ENCODE measurements around the gene SYNJ2.

SYNJ2 gene

DNA sequence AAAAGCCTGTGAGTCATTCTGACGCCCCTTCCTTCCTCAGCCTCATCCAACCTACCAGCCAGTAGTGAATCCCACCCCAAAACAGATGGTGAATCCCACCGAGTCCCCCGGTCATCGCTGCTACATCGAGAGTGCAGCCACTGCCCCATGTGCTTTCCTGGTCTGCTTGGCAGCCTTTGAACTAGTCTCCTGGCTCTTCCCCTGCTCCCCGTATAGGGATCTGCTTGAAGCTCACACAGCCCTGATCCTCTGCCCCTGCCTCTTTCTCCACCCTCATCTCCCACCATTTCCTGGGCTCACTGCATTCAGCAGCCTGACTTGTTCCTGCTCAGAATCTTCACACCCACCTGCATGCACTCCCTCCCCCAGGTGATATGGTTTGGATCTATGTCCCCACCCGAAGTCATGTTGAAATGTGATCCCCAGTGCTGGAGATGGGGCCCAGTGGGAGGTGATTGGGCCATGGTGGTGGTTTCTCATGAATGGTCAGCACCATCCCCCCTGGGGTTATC lies 14.6 kb downstream of the SYNJ2 start:
- no peak for DNase-seq (ENCODE audit: low read depth in 2 of 2)

DNA sequence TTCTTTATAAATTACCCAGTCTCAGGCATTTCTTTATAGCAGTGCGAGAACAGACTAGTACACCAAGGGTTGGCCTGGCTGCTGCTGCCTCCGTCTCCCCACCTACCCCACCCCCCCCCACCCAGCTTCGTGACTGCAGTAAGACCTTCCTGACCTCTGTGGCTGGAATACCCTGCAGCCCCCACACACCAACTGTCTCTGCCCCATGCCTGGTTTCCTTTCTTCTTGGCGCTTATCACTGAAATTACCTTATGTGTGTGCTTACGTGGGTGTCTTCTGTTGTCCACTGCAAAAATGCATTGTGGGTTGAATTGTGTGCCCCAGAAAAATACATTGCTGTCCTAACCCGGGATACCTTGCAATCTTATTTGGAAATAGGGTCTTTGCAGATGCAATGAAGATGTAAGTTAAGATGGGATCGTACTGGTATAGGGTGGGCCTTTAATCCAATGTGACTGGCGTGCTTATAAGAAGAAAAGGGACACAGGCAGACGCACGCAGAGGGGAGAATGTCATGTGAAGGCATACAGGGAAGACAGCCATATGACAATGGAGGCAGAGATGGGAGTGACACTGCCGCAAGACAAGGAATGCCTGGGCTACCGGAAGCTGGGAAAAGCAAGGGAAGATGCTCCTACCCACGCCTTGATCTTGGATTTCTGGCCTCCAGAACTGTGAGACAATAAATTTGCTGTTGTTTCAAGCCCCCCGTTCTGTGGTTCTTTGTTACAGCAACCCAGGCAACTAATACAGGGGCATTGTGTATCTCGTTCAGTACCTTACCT lies 15.4 kb downstream of the SYNJ2 start:
- DNase-seq (ENCODE audit: low read depth in 2 of 2) = no peak

DNA sequence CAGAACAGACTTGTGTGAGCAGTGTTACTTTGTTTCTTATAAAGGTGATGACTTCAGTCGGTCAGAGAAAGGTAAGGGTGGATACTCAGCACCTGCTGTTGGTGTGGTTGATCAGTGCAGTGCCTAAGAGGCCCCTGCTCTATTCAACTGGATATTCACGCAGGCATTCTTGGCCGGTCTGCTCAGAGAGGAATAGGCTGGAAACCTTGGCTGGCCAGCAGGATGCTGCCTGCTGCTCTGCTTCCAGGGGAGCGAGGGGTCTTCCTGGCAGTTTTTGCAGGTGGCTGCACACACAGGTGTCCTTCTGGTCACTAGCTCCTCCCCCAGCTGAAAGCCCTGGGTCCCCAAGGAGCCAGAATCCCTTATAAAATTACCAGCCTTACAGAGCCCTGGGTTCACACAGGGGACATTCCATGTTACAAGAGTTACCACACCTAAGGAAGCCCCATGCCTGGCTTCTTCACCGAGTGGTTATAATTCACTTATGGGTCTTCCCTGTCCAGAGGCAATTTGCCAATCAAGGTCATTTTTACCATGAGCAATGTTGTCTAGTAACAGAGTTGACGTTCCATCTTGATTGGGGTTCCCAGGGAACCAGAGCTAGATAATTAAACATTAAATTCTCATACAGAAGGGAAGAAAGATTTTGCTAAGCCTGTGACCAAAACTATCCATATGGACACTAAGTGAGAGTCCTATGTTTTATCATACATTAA lies 16.4 kb downstream of the SYNJ2 start:
- no peak for DNase-seq (ENCODE audit: low read depth in 2 of 2)

DNA sequence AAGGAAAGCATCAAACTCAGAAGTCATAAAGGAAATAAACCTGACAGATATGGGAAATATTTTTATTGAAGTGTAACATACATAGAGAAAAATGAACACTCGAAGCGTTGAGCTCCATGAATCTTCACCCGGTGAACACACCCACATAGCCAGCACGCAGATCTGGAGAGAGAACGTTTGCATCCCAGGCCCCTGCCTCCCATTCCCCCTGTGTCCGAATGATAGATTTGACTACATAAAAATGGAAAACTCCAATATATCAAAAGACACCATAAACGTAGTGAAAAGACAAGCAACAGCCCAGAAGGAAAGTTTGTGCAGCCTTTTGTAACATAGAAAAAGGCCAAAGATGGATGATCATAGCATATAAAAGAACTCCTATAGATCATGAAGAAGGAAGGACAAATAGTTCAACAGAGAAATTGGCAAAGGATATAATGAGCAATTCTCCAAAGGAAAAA lies 17.1 kb downstream of the SYNJ2 start:
- no peak for DNase-seq (ENCODE audit: low read depth in 2 of 2)

DNA sequence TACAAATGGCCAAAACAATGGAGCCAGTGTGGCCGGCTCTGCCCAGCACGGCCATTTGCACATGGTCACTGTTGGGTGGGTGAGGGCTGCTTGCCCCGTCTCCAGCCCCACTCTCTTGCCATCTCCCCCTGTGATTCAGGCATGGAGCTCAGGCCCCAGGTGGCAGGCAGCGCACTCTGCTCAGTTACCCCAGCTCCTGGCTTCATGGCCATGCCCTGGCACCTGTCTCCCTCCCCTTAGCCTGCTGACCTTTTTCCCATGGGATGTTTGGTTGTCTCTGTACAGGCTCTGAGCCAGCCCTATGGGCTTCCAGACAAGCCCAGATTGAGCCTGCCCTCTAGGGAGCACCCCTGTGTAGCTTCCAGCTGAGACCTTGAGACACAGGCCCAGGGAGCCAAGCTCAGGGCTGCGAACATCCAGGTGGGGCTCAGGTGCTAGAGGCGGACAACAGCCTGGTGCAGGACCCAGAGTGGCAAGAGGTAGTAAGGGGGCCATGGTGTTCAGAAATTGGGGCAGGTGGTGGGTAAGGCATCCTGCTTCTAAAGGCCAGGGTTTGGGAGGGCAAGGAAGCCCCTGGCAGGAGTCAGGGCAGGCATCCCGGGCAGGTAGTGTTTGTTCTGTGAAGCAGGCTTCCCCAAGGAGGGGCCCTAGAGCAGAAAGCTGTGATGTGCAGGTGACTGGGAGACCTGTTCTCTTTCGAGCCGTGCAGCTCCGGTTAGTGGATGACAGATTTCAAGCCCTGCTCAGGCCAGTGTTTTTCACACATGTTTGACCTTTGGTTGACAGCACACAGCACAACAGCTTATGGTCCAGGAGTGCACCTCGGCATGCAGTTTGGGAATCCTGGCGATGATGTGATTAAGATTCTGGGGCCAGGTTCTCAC lies 17.7 kb downstream of the SYNJ2 start:
- DNase-seq (ENCODE audit: low read depth in 2 of 2) = no peak

DNA sequence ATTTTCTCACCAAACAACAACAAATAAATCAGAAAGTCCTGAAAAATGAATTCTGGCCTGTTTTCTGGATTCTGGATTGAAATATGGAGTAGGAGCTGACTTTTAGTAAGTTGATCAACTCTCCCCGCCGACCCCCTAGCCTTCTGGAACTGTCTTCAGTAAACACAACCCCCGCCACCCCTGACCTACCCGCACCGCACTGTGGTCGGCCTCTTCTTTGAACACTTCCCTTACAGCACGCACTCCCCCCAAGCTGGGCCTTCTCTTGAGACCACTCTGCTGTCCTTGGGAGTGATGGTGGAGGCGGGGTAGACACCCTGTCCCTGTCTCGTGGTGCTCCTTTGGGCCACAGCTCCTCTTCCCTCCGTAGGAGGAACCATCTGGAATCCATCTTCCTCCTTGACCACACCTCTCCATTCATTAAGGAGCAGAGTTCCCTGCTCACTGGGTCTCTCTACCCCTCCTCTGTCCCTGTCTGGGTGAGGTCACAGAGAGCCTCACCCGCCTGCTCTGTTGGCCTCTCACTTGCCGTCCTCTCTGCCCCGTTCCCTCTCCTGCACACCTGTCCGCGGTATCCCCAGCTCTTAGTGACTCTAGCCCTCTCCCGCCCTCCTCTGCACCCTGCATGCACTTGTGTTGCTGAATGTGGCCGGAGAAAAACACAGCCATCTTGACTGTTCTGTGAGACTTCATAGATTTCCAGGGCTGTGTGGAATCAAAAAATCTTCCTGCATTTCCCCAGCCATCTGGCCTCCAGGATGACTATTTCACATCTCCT lies 19.1 kb downstream of the SYNJ2 start:
- no peak for DNase-seq (ENCODE audit: low read depth in 2 of 2)

DNA sequence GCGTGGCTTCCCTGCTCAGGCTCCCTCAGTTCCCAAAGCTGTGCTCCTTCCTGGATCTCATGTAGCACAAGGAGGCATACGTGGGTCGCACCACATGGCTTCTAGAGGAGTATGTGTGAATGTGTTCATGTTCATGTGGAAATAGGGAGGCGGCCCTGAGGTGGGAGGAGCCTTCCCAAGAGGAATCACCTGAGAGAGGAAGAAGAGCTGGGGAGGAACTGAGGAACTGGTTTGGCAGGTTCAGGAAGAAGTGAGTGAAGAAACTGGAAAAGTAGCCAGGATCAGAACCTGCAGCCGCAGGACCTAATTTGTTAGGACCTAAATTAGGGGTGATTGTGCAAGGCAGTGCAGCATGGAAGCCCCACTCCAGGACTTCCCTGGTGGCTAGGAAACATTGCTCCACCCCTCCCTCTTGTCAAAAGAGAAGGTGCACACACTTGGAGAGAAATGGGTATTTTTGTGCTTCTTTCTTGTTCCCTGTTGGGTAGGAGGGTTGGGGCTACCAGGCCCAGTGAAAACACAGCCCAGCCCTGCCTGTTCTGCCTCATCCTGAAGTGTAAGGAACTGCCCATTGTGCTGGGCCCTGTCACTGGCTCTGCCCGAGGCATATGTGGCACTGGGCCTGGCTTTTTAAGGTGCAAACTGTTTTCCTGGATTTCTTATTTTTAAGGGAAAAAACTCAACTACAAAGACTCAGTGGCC lies 20.7 kb downstream of the SYNJ2 start:
- DNase-seq (ENCODE audit: low read depth in 2 of 2) = no peak

DNA sequence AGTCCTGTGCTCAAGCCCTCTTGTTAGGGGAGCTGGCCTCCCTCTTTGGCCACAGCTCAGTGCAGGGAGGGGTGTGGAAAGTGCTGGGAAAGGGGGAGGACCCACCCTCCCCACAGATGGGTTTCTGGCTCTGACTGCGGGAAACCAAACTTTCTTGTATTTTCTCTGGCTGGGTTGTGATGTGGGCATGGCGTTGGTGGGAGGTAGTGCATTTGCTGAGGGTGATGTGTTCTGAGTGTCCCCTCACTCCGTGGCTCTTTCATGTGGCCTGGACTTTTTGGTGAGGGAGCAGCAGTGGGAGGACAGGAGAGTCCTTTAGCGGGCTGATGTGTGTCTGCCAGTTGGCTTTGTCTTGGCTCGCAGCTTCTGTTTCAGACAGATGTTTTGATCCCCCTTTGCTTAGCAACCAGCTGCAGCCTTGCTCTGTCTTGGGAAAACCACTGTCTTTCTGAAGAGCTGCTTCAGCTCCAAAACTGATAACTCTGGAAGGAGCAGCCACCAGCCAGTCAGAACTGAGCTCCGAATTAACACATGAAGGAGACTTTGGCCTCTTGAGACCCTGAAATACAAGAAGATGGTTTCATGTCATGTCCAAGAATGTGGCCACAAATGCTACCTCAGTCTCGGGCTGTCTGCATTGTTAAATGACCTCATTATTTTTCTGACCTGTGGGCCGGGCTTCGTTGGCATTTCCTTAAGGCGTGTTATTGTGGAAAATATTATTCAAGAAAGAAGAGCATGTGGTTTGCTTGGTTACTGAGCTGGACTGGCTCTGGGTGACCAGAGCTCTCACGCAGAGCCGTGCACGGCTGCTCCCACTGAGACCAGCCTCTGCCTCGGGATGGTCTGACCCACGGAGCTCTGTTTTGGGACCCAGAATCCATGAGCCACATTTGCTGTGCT lies 21.5 kb downstream of the SYNJ2 start:
- DNase-seq (ENCODE audit: low read depth in 2 of 2) = no peak

DNA sequence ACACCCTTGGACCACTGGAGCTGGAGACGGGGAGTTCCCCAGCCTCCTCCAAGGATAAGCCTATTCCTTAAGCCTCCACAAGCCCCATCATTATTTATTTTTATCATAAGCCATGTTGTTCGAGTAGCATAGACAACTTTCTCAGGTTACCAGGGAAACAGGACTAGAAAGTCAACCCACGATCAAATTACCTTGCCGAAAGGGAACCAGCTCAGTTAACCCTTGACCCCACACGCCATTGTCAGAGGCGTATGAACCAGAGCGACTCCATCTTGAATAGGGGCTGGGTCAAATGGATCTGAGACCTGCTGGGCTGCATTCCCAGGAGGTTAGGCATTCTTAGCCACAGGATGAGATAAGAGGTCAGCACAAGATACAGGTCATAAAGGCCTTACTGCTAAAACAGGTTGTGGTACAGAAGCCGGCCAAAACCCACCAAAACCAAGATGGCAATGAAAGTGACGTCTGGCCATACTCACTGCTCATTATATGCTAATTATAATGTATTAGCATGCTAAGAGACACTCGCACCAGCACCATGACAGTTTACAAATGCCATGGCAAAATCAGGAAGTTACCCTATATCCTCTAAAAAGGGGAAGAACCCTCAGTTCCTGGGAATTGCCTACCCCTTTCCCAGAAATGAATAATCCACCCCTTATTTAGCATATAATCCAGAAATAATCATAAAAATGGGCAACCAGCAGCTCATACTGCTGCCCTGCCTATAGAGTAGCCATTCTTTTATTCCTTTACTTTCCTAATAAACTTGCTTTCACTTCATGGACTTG lies 22.4 kb downstream of the SYNJ2 start:
- DNase-seq (ENCODE audit: low read depth in 2 of 2) = no peak

DNA sequence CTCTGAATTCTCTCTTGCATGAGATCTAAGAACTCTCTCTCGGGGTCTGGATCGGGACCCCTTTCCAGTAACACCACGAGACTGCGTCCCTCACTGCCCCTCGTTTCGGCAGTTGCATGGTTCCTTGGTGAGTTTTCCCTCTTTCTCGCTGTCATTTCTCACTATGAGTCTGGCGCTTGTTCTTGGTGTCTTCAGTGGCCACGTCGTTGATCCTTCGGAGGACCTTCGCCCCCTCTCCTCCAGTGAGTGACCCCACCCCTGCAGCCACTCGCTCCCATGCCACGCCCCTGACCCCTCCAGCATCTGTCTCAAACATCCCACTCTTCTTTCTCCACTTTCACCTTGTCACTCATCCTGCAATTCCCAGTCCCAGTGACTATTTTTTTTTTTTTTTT lies 23.0 kb downstream of the SYNJ2 start:
- DNase-seq (ENCODE audit: low read depth in 2 of 2) = no peak

DNA sequence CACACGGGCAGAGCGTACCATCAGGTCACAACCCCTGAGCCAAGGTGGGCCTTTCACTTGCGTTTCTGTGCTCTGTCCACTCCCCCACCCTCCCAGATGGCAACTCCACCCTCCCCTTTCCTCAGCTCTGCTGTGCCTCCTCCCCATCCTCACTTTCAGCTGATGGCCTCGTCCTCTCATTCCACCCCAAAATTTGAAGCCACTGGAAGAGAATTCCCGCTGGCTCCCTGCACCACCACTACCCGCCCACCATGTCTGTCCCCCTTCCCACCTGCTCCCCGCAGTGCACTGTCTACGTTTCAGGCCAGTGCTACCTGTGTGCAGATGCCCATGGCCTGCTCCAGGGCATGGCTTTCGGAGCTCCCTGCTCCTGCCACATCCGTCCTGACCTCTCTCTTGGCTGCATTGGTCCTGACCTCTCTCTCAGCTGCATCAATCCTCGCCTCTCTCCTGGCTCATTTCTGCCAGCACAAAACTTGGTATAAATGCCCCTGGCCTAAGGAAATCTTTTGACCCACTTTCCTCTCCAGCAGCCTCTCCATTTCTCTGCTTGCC lies 24.0 kb downstream of the SYNJ2 start:
- no peak for DNase-seq (ENCODE audit: low read depth in 2 of 2)

DNA sequence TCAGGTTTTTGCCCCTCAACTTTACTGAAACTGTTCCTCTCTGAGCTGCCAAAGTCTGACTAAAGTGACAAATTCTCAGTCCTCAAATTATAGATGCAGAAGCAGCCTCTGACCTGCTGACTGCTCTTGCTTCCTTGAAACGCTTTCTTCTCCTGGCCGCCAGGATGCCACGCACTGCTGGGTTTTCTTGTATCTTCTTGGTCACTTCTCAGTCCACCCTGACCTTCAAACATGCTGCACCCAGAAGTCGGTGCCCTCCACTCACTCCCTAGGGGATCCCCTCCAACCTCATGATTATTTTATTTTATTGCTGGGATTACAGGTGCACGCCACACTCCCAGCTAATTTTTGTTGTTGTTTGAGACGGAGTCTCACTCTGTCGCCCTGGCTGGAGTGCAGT lies 24.7 kb downstream of the SYNJ2 start:
- no peak for DNase-seq (ENCODE audit: low read depth in 2 of 2)

DNA sequence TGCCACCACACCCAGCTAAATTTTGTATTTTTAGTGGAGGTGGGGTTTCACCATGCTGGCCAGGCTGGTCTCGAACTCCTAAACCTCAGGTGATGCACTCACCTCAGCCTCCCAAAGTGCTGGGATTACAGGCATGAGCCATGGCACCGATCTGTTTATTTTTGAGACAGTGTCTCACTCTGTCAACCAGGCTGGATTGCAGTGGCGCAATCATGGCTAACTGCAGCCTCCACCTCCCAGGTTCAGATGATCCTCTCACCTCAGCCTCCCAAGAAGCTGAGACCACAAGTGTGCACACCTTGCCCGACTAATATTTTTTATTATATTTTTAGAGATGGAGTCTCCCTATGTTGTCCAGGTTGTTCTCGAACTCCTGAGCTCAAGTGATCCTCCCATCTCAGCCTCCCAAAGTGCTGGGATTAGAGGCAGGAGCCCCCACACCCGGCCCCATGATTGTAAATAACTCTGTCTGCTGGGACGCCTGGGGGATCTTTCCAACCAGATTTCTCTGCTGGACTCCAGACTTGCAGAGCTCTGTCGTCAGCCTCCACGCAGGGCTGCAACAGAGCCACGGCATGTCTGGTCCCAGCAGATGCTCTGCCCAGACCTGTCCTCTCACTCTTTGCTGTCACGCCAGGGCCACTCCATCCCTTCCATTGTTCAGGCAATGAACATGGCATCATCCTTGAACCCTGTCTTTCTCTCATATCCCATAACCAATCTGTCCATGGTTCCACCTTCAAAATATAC lies 25.3 kb downstream of the SYNJ2 start:
- DNase-seq (ENCODE audit: low read depth in 2 of 2) = no peak

DNA sequence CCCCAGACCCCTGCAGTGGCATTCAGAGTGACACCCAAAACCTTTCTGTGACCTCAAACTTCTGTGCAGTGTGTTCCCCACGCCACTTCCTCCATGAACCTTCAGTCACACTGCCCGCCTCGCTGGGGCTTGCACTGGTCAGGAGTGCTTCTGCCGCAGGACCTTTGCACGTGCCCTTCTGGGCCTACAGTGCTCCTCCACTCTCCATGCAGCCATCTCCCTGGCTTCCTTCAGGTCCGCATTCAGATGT lies 27.1 kb downstream of the SYNJ2 start:
- DNase-seq (ENCODE audit: low read depth in 2 of 2) = no peak

DNA sequence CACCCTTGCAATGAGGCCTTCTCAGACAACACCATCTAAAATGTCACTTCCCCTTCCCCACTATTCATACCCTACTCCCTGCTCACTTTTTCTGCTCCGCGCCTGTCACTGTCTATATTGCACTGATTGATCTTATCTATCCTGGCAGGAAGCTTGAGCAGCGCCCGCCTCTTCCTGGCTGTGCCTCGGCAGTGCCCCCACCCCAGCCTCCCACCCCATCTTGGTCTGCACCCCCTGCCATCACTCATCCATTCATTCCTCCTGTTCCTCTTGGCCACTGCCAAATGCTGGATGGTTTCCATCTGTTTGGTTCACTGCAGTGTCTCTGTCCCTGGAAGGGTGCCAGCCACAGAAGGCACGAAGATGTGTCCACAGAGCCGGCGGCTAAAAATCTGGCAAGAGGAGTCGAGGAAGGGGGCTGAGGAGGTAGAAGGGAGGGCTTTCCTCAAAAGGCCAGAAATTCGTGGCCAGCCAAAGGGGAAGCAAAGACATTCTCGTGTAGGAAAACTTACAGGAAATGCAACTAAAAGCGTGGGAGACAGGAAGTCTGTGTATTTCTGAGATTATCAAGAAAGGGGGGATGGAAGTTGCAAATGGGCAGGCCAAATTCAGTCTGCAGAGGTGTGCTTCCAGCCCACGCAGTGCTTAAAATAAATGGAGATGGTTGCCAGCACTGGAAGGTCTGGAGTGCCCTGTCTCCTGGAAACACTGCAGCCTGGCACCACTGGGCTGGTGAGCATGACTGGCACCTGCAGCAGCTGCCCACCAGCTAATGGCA lies 27.6 kb downstream of the SYNJ2 start:
- no peak for DNase-seq (ENCODE audit: low read depth in 2 of 2)

DNA sequence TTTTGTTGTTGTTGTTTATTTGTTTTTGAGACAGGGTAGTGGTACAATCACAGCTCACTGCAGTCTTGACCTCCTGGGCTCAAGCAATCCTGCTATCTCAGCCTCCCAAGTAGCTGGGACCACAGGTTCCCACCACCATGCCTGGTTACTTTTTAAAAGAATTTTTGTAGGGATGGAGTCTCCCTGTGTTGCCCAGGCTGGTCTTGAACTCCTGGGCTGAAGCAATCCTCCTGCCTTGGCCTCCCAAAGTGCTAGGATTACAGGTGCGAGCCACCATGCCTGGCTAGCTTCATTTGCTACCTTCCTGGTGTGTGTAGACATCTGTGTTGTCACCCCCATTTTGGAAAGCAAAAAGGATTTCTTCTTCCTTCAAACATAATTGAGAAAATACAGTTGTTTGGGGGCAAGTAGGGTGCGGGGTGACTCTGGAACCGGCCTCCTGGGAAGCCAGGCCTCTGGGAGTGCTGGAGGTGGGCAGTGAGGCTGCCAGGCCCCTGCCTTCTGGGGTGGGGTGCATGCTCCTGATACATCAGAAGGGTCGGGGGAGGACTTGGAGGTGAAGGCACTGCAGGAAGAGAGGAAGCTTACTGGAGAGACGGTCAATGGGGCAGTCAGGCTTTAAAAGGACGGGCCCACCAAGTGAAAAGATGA lies 28.4 kb downstream of the SYNJ2 start:
- no peak for DNase-seq (ENCODE audit: low read depth in 2 of 2)

Measured in stimulated activated CD4-positive, alpha-beta T cell treated with anti-CD3 and anti-CD28 coated beads, Interleukin-15, amount 100 ng/mL, for 48 hours (primary cell).